SK-N-SH (cell line): ENCODE measurements around the gene TIAM1. TPM values are rescaled to one million over a fixed set of nuclear protein-coding genes. Genes with fewer than 3 reads are reported as not detected.

Experiments used
- CTCF ChIA-PET: fragments of 300-600, 350-600 bp; formaldehyde crosslinking; extraction: SDS; loops from one replicate; lab custom pipeline; 2021; lab: Yijun Ruan, JAX
- POLR2A ChIA-PET: fragments of 350-600 bp; sonication (Branson Sonifier 250); formaldehyde crosslinking; extraction: SDS; loops from one replicate; lab custom pipeline; 2020; ENCODE audit warnings: antibody characterized with exemption, inconsistent platforms; lab: Yijun Ruan, JAX
- DNase-seq: peaks from one replicate; pipeline ENCODE4 v3.0.0; 2012
- H2AFZ ChIP-seq: fragments of 200-600 bp; sonication (generic); 2 replicates; pipeline ENCODE4 v1.8.1; 2016; ENCODE audit warnings: antibody characterized with exemption, mild to moderate bottlenecking, low read depth
- H3F3A ChIP-seq: fragments of 200-600 bp; sonication (generic); replicated peaks from 2 replicates; pipeline ENCODE3; 2016; ENCODE audit warnings: antibody characterized with exemption, mild to moderate bottlenecking; ENCODE audit not compliant: insufficient read depth
- H3K27ac ChIP-seq, 2 experiments: fragments of 200-500 bp in 1 of 2; fragments of 200-600 bp in 1 of 2; sonication (Bioruptor generic) in 1 of 2; sonication (generic), shearing (Covaris generic) in 1 of 2; 2 replicates each; pipeline versions ENCODE4 v1.5.1 to v1.6.1; 2014 to 2016; ENCODE audit warnings: low read depth in 2 of 2, inconsistent platforms in 1 of 2, low read length in 1 of 2, mild to moderate bottlenecking in 1 of 2, mixed read lengths in 1 of 2
- H3K27me3 ChIP-seq: fragments of 200-600 bp; sonication (generic), shearing (Covaris generic); 2 replicates; pipeline ENCODE4 v1.6.1; 2016; ENCODE audit warnings: mixed run types; ENCODE audit not compliant: insufficient read depth
- H3K36me3 ChIP-seq, 2 experiments: fragments of 200-500 bp in 1 of 2; fragments of 200-600 bp in 1 of 2; sonication (Bioruptor generic) in 1 of 2; sonication (generic) in 1 of 2; replicated peaks in 1 of 2; 2 replicates each; pipeline versions ENCODE3 to v1.5.1; 2014 to 2016; ENCODE audit warnings: low read length in 1 of 2, mild to moderate bottlenecking in 1 of 2; ENCODE audit not compliant: insufficient read depth in 2 of 2, control insufficient read depth in 1 of 2
- H3K4me1 ChIP-seq, 2 experiments: fragments of 200-500 bp in 1 of 2; fragments of 200-600 bp in 1 of 2; sonication (Bioruptor generic) in 1 of 2; sonication (generic), shearing (Covaris generic) in 1 of 2; 2 replicates each; pipeline versions ENCODE4 v1.5.1 to v1.6.1; 2014 to 2016; ENCODE audit warnings: low read depth in 1 of 2, low read length in 1 of 2, mixed run types in 1 of 2; ENCODE audit not compliant: insufficient read depth in 2 of 2, control insufficient read depth in 1 of 2
- H3K4me2 ChIP-seq: fragments of 200-600 bp; sonication (generic), shearing (Covaris generic); 2 replicates; pipeline ENCODE4 v1.6.1; 2017; ENCODE audit warnings: mixed run types
- H3K4me3 ChIP-seq, 2 experiments: fragments of 200-500 bp in 1 of 2; fragments of 200-600 bp in 1 of 2; sonication (Bioruptor generic) in 1 of 2; sonication (generic), shearing (Covaris generic) in 1 of 2; 2 replicates each; pipeline versions ENCODE4 v1.5.1 to v1.8.1; 2014 to 2016; ENCODE audit warnings: low read depth in 2 of 2, inconsistent platforms in 1 of 2, low read length in 1 of 2, mild to moderate bottlenecking in 1 of 2, mixed read lengths in 1 of 2, moderate library complexity in 1 of 2
- H3K79me2 ChIP-seq: fragments of 200-600 bp; sonication (generic); 2 replicates; pipeline ENCODE4 v1.8.1; 2017; ENCODE audit warnings: mild to moderate bottlenecking; ENCODE audit not compliant: insufficient read depth
- H3K9ac ChIP-seq: fragments of 200-600 bp; sonication (generic); 2 replicates; pipeline ENCODE4 v1.6.1; 2017; ENCODE audit warnings: mixed run types
- H3K9me2 ChIP-seq: fragments of 200-600 bp; sonication (generic); 2 replicates; pipeline ENCODE4 v1.6.1; 2017; ENCODE audit warnings: mixed run types
- H3K9me3 ChIP-seq: fragments of 200-600 bp; sonication (generic); 2 replicates; pipeline ENCODE4 v1.6.1; 2017; ENCODE audit warnings: mixed run types, mild to moderate bottlenecking, moderate library complexity
- H4K20me1 ChIP-seq: fragments of 200-600 bp; sonication (generic); 2 replicates; pipeline ENCODE4 v1.6.1; 2017; ENCODE audit warnings: mild to moderate bottlenecking, mixed run types; ENCODE audit not compliant: insufficient read depth
- EZH2phosphoT487 ChIP-seq: fragments of 200-600 bp; sonication (generic); IDR thresholded peaks from 2 replicates; pipeline ENCODE4 v1.6.1; 2017; ENCODE audit warnings: low read depth, mixed run types, mild to moderate bottlenecking, antibody characterized with exemption, moderate library complexity, borderline replicate concordance
- FOXM1 ChIP-seq: IDR thresholded peaks from 2 replicates; pipeline ENCODE4 v1.4.0; 2012; ENCODE audit warnings: low read depth, mild to moderate bottlenecking
- GABPA ChIP-seq: IDR thresholded peaks from 2 replicates; pipeline ENCODE4 v1.4.0; 2012; ENCODE audit warnings: low read depth, mild to moderate bottlenecking
- GATA2 ChIP-seq: sonication (generic); formaldehyde crosslinking; IDR thresholded peaks from 2 replicates; pipeline ENCODE4 v1.5.0; 2020; ENCODE audit warnings: mild to moderate bottlenecking, missing genetic modification reagents
- JUND ChIP-seq: IDR thresholded peaks from 2 replicates; pipeline ENCODE4 v1.4.0; 2012
- RXRA ChIP-seq: IDR thresholded peaks from 2 replicates; pipeline ENCODE4 v1.4.0; 2012; ENCODE audit warnings: low read depth, mild to moderate bottlenecking, borderline replicate concordance
- SIN3A ChIP-seq: IDR thresholded peaks from 2 replicates; pipeline ENCODE4 v1.6.1; 2012; ENCODE audit warnings: low read depth, mild to moderate bottlenecking, low read length, moderate library complexity, borderline replicate concordance
- SMC3 ChIP-seq: IDR thresholded peaks from 2 replicates; pipeline ENCODE4 v1.6.1; 2012; ENCODE audit warnings: low read depth, low read length, improper control_type of control experiment
- TAF1 ChIP-seq: IDR thresholded peaks from 2 replicates; pipeline ENCODE4 v1.6.1; 2012; ENCODE audit warnings: low read depth, mild to moderate bottlenecking, low read length, moderate library complexity, borderline replicate concordance
- YY1 ChIP-seq: IDR thresholded peaks from 2 replicates; pipeline ENCODE4 v1.4.0; 2012; ENCODE audit warnings: low read depth, mild to moderate bottlenecking
- WGBS: methylation state at CpG from one replicate; pipeline ENCODE4 v1.1.6; 2017; ENCODE audit warnings: low lambda C conversion rate; 5-methylcytosine and 5-hydroxymethylcytosine counted together
- polyA plus RNA-seq, 3 experiments: library from polyadenylated mRNA; depleted of rRNA; stranded (reverse); fragments of >200 nt; gene quantifications; 2 replicates each; pipeline ENCODE4 v1.2.3, GENCODE V29; 2012
- TF ChIP-seq, protein P1 (sequence below): IDR thresholded peaks from 2 replicates; pipeline ENCODE4 v1.4.0; 2012; ENCODE audit warnings: low read depth, borderline replicate concordance
- TF ChIP-seq, protein P2 (sequence below): IDR thresholded peaks from 2 replicates; pipeline ENCODE4 v1.4.0; 2012; ENCODE audit warnings: low read depth
- TF ChIP-seq, protein P3 (sequence below): fragments of 200-600 bp; sonication (generic); IDR thresholded peaks from 2 replicates; pipeline ENCODE4 v1.6.1; 2017; ENCODE audit warnings: antibody characterized with exemption, mild to moderate bottlenecking, moderate library complexity
- TF ChIP-seq, protein P4 (sequence below): IDR thresholded peaks from 2 replicates; pipeline ENCODE4 v1.4.0; 2012; ENCODE audit warnings: low read depth, borderline replicate concordance
- TF ChIP-seq, protein P5 (sequence below): fragments of 150-350 bp; IDR thresholded peaks from 2 replicates; pipeline ENCODE4 v1.6.1; 2016; ENCODE audit warnings: mild to moderate bottlenecking, low read depth, low read length

TIAM1 gene
- polyA plus RNA-seq, 1 of the 3 experiments (the other 2 are of a cell fraction) = 1.7 TPM

DNA sequence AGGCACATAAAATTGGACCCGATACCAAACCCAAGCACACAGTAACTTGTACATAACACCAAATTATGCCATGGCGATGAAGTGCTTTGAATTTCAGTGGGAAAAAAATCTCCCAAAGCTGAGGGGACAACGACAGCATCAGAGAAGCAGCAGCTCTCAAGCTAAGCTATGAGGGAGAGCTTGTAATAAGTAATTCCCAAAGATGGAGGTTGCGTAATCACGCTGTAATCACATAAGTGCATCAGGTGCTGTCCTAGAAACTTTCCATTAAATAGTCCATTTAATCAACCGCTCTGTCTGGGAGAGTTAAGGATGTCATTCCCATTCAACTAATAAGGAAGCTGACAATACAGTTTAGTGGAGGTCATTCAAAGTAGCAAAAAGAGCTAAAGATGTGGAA, 268.2 kb downstream of the TIAM1 start:
- 9% methylated on average over 6 of the region's 6 CpGs for WGBS
- POLR2A ChIA-PET = no interaction called here

More for the DNA sequence above, 268.2 kb downstream of the TIAM1 start:
- Histone ChIP-seq H2AFZ (no peak overlapping the region), H3K9ac (no peak overlapping the region), H3K9me3 (no peaks in the 10 kb centered on the region), H3K4me1 (no peaks in the 10 kb centered on the region), H3K4me2 (no peak overlapping the region), H3F3A (no peaks in the 10 kb centered on the region), H3K27ac (no peak overlapping the region), H3K9me2 (no peaks in the 10 kb centered on the region), H4K20me1 (no peaks in the 10 kb centered on the region), H3K27me3 (peaks cover 7% of the 10 kb centered on the region; the same call in 1 of the 2 replicates), H3K79me2 (no peaks in the 10 kb centered on the region), H3K36me3 (no peaks in the 10 kb centered on the region), H3K4me3 (no peak overlapping the region)
- DNase-seq = no peak
- TF ChIP-seq SIN3A = no peak
- TF ChIP-seq JUND = no peak
- TF ChIP-seq, protein P1, sequence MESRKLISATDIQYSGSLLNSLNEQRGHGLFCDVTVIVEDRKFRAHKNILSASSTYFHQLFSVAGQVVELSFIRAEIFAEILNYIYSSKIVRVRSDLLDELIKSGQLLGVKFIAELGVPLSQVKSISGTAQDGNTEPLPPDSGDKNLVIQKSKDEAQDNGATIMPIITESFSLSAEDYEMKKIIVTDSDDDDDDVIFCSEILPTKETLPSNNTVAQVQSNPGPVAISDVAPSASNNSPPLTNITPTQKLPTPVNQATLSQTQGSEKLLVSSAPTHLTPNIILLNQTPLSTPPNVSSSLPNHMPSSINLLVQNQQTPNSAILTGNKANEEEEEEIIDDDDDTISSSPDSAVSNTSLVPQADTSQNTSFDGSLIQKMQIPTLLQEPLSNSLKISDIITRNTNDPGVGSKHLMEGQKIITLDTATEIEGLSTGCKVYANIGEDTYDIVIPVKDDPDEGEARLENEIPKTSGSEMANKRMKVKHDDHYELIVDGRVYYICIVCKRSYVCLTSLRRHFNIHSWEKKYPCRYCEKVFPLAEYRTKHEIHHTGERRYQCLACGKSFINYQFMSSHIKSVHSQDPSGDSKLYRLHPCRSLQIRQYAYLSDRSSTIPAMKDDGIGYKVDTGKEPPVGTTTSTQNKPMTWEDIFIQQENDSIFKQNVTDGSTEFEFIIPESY = no peak
- TF ChIP-seq GATA2 (CRISPR knock-in tag) = no peak
- no peak for TF ChIP-seq SMC3
- no peak for TF ChIP-seq GABPA
- no peak for TF ChIP-seq EZH2phosphoT487
- no peak for TF ChIP-seq YY1
- TF ChIP-seq, protein P2, sequence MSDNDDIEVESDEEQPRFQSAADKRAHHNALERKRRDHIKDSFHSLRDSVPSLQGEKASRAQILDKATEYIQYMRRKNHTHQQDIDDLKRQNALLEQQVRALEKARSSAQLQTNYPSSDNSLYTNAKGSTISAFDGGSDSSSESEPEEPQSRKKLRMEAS = no peak
- TF ChIP-seq, protein P3, sequence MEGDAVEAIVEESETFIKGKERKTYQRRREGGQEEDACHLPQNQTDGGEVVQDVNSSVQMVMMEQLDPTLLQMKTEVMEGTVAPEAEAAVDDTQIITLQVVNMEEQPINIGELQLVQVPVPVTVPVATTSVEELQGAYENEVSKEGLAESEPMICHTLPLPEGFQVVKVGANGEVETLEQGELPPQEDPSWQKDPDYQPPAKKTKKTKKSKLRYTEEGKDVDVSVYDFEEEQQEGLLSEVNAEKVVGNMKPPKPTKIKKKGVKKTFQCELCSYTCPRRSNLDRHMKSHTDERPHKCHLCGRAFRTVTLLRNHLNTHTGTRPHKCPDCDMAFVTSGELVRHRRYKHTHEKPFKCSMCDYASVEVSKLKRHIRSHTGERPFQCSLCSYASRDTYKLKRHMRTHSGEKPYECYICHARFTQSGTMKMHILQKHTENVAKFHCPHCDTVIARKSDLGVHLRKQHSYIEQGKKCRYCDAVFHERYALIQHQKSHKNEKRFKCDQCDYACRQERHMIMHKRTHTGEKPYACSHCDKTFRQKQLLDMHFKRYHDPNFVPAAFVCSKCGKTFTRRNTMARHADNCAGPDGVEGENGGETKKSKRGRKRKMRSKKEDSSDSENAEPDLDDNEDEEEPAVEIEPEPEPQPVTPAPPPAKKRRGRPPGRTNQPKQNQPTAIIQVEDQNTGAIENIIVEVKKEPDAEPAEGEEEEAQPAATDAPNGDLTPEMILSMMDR = no peak
- no peak for TF ChIP-seq TAF1
- no peak for TF ChIP-seq RXRA
- TF ChIP-seq, protein P4, sequence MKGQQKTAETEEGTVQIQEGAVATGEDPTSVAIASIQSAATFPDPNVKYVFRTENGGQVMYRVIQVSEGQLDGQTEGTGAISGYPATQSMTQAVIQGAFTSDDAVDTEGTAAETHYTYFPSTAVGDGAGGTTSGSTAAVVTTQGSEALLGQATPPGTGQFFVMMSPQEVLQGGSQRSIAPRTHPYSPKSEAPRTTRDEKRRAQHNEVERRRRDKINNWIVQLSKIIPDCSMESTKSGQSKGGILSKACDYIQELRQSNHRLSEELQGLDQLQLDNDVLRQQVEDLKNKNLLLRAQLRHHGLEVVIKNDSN = no peak
- TF ChIP-seq, protein P5, sequence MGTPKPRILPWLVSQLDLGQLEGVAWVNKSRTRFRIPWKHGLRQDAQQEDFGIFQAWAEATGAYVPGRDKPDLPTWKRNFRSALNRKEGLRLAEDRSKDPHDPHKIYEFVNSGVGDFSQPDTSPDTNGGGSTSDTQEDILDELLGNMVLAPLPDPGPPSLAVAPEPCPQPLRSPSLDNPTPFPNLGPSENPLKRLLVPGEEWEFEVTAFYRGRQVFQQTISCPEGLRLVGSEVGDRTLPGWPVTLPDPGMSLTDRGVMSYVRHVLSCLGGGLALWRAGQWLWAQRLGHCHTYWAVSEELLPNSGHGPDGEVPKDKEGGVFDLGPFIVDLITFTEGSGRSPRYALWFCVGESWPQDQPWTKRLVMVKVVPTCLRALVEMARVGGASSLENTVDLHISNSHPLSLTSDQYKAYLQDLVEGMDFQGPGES = no peak
- TF ChIP-seq FOXM1 = no peak
- CTCF ChIA-PET = interaction anchor here (1.6 to 1.7 kb wide), 3 partner anchors 11 to 23 kb away, joined by 3 to 6 read pairs (median 5); no protein-coding TSS in a partner anchor
